ENCODE data around the gene EXO1.

DNA sequence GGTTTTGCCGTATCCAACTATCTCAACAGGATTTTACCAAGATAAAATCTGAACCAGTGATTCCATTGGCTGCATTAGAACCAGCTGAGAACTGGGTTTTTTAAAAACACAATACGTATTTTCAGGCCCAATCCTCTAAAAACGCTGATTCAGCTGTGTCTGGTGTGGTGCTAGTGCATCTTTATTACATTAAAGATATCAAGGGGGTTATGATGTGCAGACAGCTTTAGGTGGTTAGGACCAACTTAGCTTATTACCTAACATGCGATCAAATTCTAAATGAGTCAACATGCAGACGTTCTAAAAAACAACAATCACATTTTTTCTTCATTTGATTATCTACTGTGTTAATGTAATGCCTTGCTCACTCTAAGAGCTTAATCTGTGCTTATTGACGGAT is 32.0 kb upstream of the EXO1 start:
- TF ChIP-seq POLR2A (IDR thresholded peaks at IDR 0.05) = no peak
- TF ChIP-seq, protein P1, sequence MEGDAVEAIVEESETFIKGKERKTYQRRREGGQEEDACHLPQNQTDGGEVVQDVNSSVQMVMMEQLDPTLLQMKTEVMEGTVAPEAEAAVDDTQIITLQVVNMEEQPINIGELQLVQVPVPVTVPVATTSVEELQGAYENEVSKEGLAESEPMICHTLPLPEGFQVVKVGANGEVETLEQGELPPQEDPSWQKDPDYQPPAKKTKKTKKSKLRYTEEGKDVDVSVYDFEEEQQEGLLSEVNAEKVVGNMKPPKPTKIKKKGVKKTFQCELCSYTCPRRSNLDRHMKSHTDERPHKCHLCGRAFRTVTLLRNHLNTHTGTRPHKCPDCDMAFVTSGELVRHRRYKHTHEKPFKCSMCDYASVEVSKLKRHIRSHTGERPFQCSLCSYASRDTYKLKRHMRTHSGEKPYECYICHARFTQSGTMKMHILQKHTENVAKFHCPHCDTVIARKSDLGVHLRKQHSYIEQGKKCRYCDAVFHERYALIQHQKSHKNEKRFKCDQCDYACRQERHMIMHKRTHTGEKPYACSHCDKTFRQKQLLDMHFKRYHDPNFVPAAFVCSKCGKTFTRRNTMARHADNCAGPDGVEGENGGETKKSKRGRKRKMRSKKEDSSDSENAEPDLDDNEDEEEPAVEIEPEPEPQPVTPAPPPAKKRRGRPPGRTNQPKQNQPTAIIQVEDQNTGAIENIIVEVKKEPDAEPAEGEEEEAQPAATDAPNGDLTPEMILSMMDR (IDR thresholded peaks at IDR 0.05) = no peak

Data from uterus (tissue), 2 donors.